Measurements from ENCODE around the gene IFNL1.

DNA sequence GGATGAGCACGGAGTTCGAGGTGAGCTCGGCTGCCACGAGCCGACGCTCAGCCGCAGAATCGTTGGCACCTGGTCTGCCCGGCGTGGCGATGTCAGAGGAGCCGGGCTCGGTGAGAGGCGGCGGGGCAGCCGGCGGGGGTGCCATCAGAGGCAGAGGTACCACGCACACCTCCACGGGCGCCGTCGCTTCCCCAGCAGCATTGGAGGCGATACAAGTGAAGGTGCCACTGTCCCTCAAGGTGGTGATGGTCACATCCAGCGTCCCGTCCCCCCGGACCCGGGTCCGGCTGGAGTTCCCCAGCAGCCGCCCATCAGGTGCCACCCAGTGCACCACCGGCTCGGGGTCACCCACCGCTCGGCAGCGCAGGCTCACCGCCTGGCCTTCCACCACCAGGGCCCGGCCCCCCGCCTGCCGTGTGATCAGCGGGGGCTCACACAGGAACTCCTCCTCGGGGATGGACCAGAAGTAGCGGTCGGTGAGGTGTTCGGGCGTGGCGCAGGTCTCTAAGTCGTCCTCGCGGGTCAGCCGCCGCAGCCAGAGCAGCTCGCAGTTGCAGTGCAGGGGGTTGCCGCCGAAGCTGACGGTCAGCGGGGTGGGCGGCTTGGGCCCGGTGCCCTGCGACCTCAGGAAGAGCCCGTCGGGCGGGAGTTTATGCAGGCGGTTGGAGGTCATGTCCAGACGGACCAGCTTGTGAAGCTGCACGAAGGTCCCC lies 18.0 kb downstream of the IFNL1 start:
- TF ChIP-seq, protein P1, sequence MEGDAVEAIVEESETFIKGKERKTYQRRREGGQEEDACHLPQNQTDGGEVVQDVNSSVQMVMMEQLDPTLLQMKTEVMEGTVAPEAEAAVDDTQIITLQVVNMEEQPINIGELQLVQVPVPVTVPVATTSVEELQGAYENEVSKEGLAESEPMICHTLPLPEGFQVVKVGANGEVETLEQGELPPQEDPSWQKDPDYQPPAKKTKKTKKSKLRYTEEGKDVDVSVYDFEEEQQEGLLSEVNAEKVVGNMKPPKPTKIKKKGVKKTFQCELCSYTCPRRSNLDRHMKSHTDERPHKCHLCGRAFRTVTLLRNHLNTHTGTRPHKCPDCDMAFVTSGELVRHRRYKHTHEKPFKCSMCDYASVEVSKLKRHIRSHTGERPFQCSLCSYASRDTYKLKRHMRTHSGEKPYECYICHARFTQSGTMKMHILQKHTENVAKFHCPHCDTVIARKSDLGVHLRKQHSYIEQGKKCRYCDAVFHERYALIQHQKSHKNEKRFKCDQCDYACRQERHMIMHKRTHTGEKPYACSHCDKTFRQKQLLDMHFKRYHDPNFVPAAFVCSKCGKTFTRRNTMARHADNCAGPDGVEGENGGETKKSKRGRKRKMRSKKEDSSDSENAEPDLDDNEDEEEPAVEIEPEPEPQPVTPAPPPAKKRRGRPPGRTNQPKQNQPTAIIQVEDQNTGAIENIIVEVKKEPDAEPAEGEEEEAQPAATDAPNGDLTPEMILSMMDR (IDR thresholded peaks at IDR 0.05 in 4 of 5, conservative IDR thresholded peaks at IDR 0.05 in 1 of 5): no peak
- no peak for TF ChIP-seq POLR2A (IDR thresholded peaks at IDR 0.05)
